ENCODE results near the gene PAPLN.

PAPLN gene

DNA sequence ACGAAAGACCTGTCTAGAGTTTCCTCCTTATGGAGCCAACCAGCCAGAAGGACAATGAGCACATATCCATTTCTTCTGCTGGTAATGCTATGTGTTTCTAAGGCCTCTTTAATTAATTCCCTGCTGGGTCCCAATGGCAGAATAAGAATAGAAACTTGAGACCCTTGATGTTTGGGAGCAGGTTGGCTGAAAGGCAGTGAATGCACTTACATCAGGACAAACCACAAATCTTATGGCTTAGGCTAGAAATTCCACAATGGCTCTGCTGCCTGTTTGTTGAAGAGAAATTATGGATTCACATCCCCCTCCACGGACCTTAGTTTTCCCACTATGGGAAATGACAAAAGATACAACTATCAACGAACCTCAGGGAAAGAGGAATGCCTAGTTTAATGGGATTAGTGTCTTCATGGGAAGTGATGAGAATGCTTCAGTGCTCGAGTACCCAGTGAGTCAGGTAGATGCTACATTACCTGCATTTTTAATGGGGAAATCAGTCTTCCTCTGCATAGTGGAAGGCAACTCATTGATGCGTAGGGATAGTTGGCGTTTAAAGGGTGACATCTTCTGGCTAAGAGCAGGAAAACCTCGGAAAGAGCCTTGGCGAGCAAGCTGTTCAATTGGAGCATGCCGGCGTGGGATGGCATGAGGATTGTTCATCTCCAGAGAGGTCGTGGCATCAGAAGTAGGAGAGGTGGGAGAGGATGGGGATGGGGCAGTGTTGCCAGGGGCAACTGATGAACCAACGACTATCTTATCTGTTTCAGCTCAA is 46.5 kb downstream of the PAPLN start:
- DNase-seq (ENCODE audit: low read depth) = no peak
- H3K4me3 ChIP-seq (ENCODE audit: low read depth, low read length) = no peak overlapping the region

DNA sequence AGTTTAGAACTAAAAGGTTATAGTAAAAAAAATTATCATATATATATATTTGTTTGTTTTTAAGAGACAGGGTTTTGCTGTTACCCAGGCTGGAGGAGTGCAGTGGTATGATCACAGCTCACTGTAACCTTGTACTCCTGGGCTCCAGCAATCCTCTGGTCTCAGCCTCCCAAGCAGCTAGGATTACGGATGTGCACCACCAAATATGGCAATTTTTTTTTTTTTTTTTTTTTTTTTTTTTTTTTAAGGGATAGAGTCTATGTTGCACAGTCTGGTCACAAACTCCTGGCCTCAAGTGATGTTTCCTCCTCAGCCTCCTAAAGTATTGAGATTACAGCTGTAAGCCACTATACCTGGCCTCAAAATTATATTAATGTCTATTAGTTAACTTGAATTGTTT is 48.7 kb downstream of the PAPLN start:
- no peak overlapping the region for H3K4me3 ChIP-seq (ENCODE audit: low read depth, low read length)
- DNase-seq (ENCODE audit: low read depth) = no peak
- TF ChIP-seq MYC (IDR thresholded peaks at IDR 0.05; ENCODE audit: low read depth, low read length) (no peak), POLR2A (IDR thresholded peaks at IDR 0.05; ENCODE audit: extremely low read depth, insufficient read length) (no peak)
- TF ChIP-seq, protein P1, sequence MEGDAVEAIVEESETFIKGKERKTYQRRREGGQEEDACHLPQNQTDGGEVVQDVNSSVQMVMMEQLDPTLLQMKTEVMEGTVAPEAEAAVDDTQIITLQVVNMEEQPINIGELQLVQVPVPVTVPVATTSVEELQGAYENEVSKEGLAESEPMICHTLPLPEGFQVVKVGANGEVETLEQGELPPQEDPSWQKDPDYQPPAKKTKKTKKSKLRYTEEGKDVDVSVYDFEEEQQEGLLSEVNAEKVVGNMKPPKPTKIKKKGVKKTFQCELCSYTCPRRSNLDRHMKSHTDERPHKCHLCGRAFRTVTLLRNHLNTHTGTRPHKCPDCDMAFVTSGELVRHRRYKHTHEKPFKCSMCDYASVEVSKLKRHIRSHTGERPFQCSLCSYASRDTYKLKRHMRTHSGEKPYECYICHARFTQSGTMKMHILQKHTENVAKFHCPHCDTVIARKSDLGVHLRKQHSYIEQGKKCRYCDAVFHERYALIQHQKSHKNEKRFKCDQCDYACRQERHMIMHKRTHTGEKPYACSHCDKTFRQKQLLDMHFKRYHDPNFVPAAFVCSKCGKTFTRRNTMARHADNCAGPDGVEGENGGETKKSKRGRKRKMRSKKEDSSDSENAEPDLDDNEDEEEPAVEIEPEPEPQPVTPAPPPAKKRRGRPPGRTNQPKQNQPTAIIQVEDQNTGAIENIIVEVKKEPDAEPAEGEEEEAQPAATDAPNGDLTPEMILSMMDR (IDR thresholded peaks at IDR 0.05; ENCODE audit: low read depth, low read length) = no peak

More for the DNA sequence above, 46.5 kb downstream of the PAPLN start:
- TF ChIP-seq, protein P2, sequence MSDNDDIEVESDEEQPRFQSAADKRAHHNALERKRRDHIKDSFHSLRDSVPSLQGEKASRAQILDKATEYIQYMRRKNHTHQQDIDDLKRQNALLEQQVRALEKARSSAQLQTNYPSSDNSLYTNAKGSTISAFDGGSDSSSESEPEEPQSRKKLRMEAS (IDR thresholded peaks at IDR 0.05; ENCODE audit: low read depth, low read length) = no peak
- TF ChIP-seq POLR2A (IDR thresholded peaks at IDR 0.05; ENCODE audit: extremely low read depth, insufficient read length) (no peak), MYC (IDR thresholded peaks at IDR 0.05; ENCODE audit: low read depth, low read length) (no peak)
- TF ChIP-seq, protein P1 (IDR thresholded peaks at IDR 0.05; ENCODE audit: low read depth, low read length) = no peak

- TF ChIP-seq, protein P1 (IDR thresholded peaks at IDR 0.05; ENCODE audit: low read depth, low read length) = no peak
- no peak overlapping the region for H3K4me3 ChIP-seq (ENCODE audit: low read depth, low read length)
- DNase-seq (ENCODE audit: low read depth) = no peak
Measured at GRCh38 chr14:73286598-73286997, 49.3 kb downstream of the PAPLN start.

DNA sequence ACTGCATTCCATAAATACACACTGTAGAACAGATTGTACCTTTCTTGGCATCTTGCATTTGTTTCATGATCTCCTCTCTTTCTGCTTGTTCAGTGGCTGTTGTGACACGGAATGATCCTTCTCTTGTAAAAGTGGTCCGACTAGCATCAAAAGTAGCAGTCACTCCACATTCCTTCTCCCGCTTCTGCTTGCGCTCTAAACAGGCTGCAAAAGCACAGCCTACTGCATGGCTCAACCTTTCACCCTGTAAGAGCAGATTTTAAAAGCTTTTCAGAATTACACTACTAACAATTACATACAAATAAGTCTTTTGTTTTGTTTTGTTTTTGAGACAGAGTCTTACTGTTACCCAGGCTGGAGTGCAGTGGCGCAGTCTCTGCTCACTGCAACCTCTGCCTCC is 49.8 kb downstream of the PAPLN start:
- DNase-seq (ENCODE audit: low read depth) = no peak
- no peak overlapping the region for H3K4me3 ChIP-seq (ENCODE audit: low read depth, low read length)
- TF ChIP-seq POLR2A (IDR thresholded peaks at IDR 0.05; ENCODE audit: extremely low read depth, insufficient read length) (no peak), MYC (IDR thresholded peaks at IDR 0.05; ENCODE audit: low read depth, low read length) (no peak)
- TF ChIP-seq, protein P2 (IDR thresholded peaks at IDR 0.05; ENCODE audit: low read depth, low read length) = no peak
- TF ChIP-seq, protein P1 (IDR thresholded peaks at IDR 0.05; ENCODE audit: low read depth, low read length) = no peak

- TF ChIP-seq, protein P2 (IDR thresholded peaks at IDR 0.05; ENCODE audit: low read depth, low read length) = no peak
- TF ChIP-seq, protein P1 (IDR thresholded peaks at IDR 0.05; ENCODE audit: low read depth, low read length) = no peak
- TF ChIP-seq POLR2A (IDR thresholded peaks at IDR 0.05; ENCODE audit: extremely low read depth, insufficient read length) = no peak
- no peak for TF ChIP-seq MYC (IDR thresholded peaks at IDR 0.05; ENCODE audit: low read depth, low read length)
- no peak for DNase-seq (ENCODE audit: low read depth)
- no peak overlapping the region for H3K4me3 ChIP-seq (ENCODE audit: low read depth, low read length)
Measured at GRCh38 chr14:73289308-73289707, 52.0 kb downstream of the PAPLN start.

DNA sequence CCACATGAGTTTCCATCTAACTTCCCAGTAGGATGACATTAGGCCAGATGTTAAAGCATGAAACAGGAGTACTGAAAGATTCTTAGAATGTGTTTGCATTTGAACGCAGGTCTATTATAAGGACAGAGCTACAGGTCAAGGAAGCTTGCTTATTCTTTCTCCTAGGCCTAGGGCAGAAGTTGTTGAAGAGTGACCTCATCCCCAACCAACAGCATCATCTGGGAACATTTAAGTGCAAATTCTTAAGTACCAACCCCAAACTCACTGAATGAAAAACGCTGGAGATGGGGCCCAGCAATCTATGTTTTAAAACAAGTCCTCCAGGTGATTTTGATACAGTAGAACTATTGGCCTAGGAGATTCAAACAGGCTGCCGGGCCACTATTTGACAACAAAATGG is 52.4 kb downstream of the PAPLN start:
- no peak for TF ChIP-seq POLR2A (IDR thresholded peaks at IDR 0.05; ENCODE audit: extremely low read depth, insufficient read length)
- TF ChIP-seq, protein P1 (IDR thresholded peaks at IDR 0.05; ENCODE audit: low read depth, low read length) = no peak
- no peak overlapping the region for H3K4me3 ChIP-seq (ENCODE audit: low read depth, low read length)
- no peak for DNase-seq (ENCODE audit: low read depth)

Data from NB4 (cell line).